ENCODE data around the gene WNT7A.

The WNT7A gene

GRCh38 chr3:13796701-13797460, 83.0 kb downstream of the WNT7A start:
- TF ChIP-seq CTCF (IDR thresholded peaks at IDR 0.05; ENCODE audit: insufficient read depth, missing control alignments) = no peak
- FAIRE-seq (no peak), DNase-seq (ENCODE audit: insufficient read length, low spot score) (no peak)

- DNase-seq (ENCODE audit: insufficient read length, low spot score) (no peak), FAIRE-seq (no peak)
- no peak for TF ChIP-seq CTCF (IDR thresholded peaks at IDR 0.05; ENCODE audit: insufficient read depth, missing control alignments)
Observed at GRCh38 chr3:13795816-13796215, 84.1 kb downstream of the WNT7A start.

GRCh38 chr3:13794322-13794721, 85.5 kb downstream of the WNT7A start:
- no peak for DNase-seq (ENCODE audit: insufficient read length, low spot score)
- FAIRE-seq = no peak
- no peak for TF ChIP-seq CTCF (IDR thresholded peaks at IDR 0.05; ENCODE audit: insufficient read depth, missing control alignments)

GRCh38 chr3:13793451-13793850, 86.4 kb downstream of the WNT7A start:
- no peak for TF ChIP-seq CTCF (IDR thresholded peaks at IDR 0.05; ENCODE audit: insufficient read depth, missing control alignments)
- DNase-seq (ENCODE audit: insufficient read length, low spot score) (no peak), FAIRE-seq (no peak)

GRCh38 chr3:13792512-13793371, 87.1 kb downstream of the WNT7A start:
- DNase-seq (ENCODE audit: insufficient read length, low spot score) (no peak), FAIRE-seq (no peak)
- TF ChIP-seq CTCF (IDR thresholded peaks at IDR 0.05; ENCODE audit: insufficient read depth, missing control alignments) = no peak

GRCh38 chr3:13792051-13792490, 87.8 kb downstream of the WNT7A start:
- FAIRE-seq (no peak), DNase-seq (ENCODE audit: insufficient read length, low spot score) (no peak)
- TF ChIP-seq CTCF (IDR thresholded peaks at IDR 0.05; ENCODE audit: insufficient read depth, missing control alignments) = no peak

Measured in D721Med (cell line).